NAMALWA (cell line): ENCODE measurements around the gene MISP.

Experiments used
- DNase-seq: peaks from one replicate; pipeline ENCODE4 v3.0.0-alpha.2; 2015; ENCODE audit warnings: low spot score

Gene MISP

DNA sequence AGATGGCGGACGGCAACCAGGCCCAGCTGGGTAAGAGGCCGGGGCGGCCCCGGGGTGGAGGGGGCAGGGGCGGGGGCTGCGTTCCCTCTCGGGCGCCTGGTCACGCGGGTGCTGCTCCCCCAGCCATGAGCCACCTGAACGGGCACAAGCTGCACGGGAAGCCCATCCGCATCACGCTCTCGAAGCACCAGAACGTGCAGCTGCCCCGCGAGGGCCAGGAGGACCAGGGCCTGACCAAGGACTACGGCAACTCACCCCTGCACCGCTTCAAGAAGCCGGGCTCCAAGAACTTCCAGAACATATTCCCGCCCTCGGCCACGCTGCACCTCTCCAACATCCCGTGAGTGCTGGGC is 57.5 kb downstream of the MISP start:
- no peak for DNase-seq

GRCh38 chr19:810077-810855 is 59.4 kb downstream of the MISP start:
- DNase-seq = no peak

- no peak for DNase-seq
Observed at GRCh38 chr19:810883-811489, 60.1 kb downstream of the MISP start.

GRCh38 chr19:811506-812048 is 60.7 kb downstream of the MISP start:
- peak; percentile 30 for DNase-seq

DNA sequence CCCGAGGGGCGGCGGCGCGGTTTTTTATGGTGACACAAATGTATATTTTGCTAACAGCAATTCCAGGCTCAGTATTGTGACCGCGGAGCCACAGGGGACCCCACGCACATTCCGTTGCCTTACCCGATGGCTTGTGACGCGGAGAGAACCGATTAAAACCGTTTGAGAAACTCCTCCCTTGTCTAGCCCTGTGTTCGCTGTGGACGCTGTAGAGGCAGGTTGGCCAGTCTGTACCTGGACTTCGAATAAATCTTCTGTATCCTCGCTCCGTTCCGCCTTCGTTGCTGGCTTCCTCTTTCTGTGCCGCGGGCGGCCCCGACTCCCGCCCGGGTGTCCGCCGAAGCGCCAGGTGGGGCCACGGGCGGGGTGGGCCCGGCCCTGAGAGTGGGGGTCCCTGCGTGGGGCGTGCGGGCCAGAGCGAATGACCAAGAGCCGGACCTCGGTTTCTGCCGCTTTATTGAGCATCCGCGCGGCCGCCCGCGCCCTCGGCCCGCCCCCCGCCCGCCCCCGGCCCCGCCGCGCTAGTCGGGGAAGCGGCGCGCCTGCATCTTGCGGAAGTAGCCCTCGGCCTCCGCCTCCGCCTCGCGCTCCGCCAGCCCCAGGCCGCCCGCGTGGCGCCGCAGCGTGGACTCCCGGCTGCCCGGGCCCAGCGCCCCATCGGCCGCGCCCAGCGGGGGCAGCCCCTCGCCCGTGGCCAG is 61.3 kb downstream of the MISP start:
- DNase-seq = no peak

- DNase-seq = no peak
Observed at GRCh38 chr19:812747-813218, 61.9 kb downstream of the MISP start.

DNA sequence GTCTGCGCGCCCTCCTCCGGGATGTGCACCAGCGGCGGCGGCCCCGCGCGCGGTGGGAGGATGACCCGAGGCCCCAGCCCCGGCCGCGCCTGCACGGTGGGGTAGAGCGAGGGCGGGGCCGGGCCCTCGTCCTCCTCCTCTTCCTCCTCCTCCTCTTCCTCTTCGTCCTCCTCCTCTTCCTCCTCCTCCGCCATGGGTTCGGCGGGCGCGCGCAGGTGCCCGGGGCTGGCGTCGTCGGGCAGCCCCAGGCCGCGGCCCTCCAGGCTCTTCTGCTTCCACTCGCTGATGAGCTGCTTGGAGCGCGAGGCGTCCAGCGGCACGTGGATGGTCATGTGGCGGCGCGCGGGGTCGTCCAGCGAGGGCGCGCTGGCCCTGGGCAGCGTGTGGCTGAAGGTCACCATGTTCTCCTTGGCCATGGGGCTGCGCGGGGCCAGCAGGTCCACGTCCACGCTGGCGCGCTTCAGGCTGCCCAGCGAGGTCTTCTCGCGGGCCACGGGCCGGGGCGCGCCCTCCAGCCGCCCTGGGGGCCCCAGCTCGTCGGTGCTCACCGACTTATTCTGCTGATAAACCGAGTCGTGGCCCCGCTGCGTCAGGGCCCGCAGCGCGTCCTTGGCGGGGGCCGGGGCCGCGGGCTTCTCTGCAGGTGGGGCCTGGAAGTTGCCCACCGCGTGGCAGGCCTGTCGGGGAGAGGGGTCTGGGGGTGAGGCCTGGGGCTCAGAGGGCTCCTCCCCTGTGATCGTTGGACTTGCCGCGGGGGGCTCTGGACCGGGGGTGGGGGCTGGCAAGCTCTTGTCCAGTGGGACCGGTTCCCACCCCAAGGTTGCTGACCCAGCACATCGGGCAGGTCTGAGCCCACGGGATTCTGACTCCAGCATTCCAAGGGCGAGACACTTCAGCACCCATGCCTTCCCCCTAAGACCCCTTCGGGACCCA is 62.6 kb downstream of the MISP start:
- DNase-seq = no peak
